Measurements from ENCODE around the gene NDRG4.
"Not testable (repeated sequence)": the region's sequence is repeated elsewhere in the genome, so short reads cannot be mapped to it uniquely, and the experiment has no call there.

Gene NDRG4

DNA sequence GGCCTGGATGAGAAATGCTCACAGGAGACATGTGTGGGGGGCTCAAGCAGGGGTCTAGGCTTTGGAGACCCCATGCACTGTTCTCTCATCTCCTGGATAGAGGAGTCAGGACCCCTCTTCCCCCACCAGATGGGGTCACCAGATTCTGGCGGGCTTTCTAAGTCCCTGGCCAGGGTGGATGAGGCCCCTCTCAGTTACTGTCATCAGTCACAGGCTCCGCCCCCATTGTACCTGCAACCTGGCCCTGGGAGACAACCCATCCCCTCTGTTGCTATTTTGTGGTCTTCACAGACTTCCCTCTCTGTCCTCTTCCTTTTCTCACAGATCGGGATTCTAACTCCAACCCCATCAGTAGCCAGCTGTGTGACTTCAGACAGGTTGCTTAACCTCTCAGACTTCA lies 33.5 kb upstream of the NDRG4 start:
- DNase-seq = no peak

DNA sequence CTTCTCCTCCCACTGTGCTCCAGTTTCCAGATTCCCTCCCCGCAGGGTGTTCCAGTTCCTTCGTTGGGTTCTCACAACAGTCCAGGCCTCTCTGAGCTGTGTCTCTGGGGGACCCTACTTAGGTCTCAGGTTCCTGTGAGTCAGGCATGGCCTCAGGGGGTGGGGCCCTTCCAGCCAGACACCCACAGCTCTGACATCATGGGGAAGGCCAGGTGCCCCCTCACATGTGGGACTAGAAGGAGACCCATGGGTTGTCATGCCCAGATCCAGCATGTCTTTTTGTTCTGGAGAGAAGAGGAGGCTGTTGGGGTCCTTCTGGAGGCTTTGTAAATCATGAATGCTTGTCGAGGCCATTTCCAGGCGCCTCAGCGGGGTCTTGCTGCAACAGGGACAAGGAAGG lies 32.0 kb upstream of the NDRG4 start:
- peak; percentile 28 to 53 (median 31) for DNase-seq

DNA sequence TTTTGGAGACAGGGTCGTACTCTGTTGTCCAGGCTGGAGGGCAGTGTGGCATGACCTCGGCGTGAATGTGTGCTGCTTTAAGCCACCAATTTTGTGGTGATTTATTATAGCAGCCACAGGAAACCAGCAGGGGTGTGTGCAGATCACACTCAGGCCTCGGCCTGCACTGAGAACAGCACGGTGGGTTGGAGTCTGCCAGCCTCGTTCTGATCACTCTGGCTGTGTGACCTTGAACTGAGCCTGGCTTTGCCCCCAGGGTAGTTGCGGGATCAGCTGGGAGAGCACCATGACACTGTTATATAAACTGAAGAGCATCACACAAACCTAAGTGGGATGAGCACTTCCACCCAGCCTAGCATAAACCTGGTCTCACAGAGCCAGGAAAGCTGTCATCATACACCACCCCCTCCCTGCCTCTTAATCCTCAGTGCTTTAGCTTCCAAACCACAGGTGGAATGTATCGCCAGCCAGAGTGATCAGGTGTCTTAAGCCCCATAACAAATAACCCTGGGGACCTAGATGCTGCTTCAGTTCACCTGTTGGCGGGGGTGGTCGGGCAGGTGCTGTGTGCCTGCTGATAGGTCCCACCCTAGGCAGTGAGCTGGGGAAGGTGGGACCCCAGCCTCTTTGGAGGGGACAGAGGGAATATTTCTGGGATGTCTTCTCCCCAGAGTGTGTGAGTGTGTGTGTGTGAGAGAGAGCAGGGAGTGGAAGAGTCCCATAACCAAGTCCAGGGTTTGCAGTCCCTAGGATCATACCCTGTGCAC lies 28.6 kb upstream of the NDRG4 start:
- DNase-seq = no peak

DNA sequence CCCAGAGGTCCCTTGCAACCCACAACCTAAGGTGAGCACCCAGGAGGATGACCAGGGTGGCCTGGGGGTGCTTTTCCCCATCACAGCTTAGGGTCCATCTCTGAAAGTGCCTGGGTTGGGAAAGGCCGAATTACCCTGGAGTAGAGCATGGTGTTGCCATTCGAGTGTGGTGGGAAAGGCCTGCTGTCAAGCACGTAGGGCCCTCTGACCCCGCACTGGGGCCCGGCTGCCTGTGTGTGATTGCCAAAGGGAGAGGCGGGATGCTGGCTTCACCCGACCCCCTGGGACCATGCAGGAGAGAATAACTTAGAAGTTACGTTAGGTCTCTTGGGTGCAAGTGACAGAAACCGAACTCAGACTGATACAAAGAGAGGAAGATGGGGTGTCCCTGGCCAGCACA lies 27.7 kb upstream of the NDRG4 start:
- DNase-seq = no peak

DNA sequence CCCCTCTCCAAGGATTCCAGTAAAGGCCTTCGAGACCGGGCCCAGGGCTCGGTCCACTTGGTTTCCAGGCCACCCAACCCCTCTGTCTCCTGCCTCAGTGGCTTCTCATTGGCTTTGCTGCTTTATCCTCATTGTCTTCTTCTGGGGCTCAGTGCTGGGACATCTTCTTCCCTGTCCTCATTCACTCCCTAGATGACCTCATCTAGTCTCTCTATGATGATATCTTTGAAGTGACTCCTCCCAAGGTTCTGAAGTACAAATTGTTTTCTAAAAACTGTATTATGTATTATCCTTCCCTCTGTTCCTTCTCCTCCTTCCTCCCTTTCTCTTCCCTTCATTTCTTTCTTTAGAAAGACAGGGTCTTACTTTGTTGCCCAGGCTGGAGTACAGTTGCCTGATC lies 27.1 kb upstream of the NDRG4 start:
- no peak for DNase-seq

DNA sequence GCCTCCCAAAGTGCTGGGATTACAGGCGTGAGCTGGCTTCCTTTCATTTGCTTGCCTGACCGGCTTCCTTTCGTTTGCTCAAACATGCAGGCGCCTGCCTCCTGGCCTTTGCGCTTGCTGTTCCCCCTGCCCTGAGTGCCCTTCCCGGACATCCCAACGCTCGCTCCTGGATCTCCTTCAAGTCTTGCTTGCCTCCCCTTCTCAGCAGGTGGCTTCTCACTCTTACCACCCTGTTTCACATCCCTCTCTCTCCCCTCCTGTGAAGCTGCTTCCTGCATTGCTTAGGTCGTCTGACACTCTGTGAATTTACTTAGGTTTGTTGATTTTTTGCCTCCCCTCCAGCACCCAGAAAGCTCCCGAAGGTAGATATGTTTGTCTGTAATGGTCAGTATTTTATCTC lies 25.6 kb upstream of the NDRG4 start:
- no peak for DNase-seq

DNA sequence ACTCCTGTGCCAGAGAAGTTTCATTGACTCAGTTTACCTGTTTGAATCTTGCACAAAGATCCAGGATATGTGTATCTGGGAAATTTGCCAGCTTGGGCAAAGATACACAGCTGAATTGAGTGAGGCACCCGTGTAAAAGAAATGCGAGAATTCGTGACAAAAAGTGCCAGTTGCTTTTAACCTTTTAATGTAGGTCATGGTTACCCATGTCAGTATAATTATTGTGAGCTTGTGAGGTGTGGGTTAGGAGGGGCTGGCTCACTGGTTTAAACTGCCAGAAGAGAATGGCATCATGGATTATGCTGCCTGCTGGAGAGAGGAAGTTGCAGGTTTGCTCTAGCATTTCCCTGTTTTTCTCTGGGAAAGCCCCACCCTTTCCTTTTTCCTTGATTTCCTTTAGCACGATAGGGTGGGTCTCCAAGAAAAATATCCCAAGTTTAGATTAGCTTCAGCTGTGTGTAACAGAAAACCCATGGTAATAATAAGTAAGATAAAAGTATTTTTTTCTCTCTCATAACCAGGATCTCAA lies 24.8 kb upstream of the NDRG4 start:
- DNase-seq = no peak

DNA sequence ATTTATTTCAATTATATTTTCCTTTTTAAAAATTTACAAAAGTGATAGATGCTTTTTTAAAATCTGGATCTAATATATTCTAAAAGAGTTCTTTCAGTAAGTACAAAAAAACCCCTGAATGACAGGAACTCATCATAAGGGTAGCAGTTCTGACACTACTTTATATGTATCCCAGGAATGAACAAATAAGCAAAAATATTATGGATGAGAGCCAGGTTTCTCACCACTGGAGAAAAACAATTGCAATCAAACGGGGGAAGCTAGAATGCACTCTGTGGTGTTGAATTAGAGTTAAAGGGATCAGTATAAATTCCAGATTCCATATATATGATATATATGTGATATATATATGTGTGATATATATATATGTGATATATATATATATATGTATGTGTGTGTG lies 23.2 kb upstream of the NDRG4 start:
- DNase-seq = no peak

DNA sequence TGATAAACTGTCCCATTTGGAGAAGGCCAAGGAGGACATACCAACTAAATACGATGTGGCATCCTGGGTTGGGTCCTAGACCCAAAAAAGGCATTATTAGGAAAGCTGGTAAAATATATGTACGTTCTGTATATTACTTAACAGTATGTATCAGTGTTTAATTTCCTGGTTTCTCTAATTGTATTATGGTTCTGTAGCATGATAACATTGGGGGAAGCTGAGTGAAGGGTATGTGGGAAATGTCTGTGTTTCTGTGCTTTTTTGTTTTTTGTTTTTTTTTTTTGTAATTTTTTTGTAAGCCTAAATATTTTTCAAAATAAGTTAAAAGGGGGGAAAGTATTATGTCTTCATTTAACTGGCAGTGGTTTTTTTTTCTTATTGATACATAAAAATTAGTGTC lies 21.5 kb upstream of the NDRG4 start:
- DNase-seq = no peak

DNA sequence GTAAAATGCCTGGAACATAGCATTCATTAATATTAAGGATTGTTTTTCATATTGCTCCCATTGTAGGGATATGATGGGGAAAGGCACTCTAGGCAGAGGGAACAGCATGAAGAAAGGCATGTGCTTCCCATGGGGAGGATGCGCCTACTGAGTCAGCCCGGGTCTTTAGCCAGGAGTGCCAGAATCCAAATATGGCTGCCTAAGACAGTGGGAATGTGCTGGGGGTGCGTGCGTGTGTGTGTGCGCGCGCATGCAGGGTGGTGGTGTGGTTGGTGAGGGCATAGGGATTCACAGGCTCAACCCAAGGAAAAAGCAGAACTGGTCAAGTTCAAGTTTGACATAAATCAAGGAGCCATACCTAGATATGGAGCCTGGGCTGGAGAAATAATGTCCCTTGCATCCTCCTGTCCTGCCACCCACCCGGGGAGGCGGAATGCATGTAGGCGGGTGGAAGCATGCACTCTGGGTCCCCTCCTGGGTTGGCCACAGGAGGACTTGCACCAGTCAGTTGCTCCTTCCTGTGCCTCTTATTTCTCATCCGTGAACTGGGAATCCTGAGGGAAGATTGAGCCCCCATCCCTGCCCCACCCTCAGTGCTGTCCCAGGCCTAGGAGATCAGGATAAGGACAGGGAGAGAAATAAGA lies 18.6 kb upstream of the NDRG4 start:
- DNase-seq = no peak

DNA sequence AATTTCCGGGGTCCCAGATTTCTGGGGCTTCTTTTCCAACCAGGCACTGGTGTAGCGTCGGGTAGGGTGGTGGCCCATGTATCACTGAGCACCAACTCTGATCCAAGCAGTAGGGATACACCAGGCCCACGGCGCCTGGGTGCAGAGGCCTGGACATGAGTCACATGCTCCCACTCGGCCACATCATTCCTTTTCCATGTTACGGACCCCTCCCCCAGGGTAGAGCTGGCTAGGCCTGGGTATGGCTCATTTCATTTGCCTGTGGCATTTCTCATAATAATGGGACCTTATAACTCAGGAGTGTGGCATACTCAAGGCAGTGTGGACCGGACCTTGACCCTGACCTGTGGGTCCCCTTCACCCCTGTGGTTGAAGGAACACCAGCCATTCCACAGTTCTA lies 18.0 kb upstream of the NDRG4 start:
- DNase-seq = no peak

DNA sequence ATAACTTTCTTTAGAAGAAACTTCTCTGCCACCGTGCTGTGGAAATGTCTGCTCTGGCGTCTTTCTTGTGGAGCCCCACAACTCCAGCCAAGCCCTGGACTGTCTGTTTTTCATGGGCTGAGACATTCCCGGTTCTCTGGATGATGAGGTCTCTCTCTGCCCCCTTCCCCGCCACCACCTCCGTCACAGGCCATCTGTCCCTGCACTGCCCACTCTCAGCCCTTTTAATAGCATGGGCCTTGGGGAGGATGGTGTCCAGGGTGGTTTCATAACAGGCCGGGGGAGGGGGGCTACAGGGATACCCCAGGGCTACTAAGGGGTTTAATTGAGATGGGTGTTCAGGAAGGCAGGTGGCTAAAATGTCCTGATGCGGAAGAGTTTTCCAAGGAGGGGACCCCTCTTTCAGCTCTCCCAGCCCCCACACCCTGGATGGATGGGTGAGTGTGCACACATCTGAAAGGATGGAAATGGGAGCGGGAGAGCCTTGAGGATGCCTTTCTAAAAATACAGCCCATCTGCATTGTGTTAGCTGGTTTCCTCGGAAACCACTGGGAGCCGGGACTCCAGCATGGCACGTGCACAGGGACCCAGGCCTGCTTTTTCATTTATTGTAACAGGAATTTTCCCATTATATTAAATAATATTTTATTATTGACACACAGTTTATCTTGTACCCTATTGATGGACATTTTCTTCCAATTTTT lies 14.6 kb upstream of the NDRG4 start:
- no peak for DNase-seq

DNA sequence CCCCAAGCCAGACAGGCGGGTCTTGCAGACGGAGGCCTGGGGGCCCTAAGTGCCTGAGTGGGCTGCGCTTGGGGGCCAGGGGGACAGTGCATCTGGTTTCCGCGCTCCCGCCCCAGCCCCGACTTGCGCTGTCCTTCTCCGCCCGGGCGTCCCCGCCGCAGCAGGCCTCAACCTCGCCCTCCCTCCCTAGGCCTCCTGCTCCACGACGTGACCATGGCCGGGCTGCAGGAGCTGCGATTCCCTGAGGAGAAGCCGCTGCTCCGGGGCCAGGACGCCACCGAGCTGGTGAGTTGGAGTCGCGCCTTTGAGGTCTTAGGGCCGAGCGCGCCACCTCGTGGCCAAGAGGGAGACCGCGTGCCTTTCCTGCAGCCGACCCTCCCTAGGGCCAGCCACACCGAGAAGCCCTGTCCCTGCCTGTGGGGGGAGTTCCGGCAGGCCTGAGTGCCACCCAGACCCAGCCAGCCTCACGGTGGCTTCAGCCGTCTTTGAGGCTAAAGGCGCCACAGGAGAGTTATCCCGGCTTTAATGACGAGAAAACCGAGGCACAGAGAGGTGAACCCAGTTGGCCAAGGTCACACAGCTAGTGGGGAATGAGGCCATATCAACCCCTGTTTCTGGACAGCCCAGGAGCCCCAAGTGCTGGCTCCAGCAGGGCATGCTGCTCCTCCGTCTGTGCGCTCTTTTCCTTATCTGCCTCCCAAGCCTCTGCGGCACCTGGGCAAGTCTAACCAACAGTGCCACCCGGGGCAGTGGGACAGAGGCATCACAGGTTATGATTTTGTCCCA lies 12.2 kb upstream of the NDRG4 start:
- peak; percentile 82 to 91 (median 89) for DNase-seq

DNA sequence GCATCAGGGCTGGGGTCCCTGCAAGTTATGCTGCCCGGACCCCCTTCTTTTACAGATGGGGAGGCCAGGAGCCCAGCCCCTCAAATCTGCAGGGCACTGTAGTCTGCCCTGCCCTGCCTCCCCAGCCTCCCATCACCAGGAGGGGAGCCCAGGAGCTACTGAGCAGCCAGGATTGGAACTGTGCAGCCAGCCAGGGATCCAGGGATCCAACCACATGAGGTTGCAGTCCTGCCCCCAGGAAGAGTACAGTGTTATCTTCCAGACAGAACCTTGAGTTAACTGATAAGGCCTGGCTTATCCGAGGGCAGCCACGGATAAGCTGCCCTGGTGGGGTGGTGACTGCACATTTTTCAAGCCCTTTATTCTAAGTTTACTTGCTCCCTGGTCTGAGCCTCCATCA lies 11.4 kb upstream of the NDRG4 start:
- DNase-seq = no peak

DNA sequence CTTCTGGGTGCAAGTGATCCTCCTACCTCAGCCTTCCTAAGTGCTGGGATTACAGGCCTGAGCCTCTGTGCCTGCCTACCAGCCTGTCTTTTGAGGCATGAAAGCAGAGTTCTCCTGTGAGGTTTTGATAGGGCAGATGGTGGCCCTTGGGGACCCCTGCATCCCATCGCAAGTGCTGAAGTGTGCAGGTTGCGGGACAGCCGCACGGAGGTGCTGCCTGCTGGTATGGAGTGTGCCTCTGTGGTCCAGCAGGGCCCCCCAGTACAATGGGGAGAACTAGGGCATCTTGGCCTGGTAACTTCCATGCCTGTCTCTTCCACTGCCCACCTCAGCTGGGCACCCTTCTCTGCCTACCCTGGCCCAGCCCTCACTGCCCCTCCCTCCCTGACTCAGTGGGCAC lies 9.9 kb upstream of the NDRG4 start:
- DNase-seq = no peak

DNA sequence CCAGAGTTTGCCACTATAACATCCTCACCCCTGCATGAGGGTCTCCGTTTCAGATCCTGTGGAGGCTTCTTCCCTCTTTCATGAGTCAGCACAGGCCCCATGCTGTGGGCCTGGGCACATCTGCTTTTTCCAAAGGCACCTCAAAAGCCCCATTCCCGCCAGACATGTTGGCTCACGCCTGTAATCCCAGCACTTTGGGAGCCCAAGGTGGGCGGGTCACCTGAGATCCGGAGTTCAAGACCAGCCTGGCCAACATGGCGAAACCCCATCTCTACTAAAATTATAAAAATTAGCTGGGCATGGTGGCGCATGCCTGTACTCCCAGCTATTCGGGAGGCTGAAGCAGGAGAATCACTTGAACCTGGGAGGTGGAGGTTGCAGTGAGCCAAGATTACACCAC lies 9.4 kb upstream of the NDRG4 start:
- DNase-seq = not testable (repeated sequence)

DNA sequence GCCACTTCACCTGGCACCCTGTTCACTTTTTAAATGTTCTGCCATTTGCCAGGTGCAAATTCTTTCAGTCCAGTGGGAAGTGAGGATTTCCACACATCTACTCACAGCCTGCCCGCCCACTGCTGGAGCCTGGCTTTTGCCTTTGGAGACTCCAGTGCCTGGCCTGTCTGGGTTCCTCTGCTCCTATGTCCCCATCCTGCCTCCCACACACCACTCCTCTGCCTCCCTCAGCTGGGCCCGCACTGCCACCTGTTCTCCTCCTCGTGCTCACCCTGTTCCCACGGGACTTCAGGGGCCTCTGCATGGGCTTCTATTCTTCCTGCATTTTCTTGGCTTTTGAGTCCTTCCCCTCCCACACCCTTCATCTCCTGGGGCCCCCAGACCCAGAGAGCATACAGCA lies 7.9 kb upstream of the NDRG4 start:
- DNase-seq = peak in 1 of 3 donors; percentile 29

DNA sequence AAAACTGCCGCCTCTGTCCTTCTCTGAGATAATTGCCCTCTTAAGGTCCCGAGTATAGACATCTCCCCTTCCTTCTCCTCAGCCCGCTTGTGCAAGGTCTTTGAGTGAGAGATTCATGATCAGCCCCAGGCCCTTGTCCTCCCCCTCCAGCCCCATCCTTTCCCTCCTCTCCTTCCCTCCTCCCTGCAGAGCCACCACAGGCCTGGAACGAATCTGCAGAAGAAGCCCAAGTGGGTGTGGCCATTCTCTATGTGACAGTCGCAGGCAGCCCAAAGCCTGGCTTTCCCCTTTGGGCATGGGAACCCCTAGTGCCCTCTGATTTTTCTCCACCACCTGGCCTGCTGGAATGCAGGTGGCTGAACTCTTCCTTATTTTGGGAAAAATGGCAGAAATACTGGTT lies 7.2 kb upstream of the NDRG4 start:
- no peak for DNase-seq

DNA sequence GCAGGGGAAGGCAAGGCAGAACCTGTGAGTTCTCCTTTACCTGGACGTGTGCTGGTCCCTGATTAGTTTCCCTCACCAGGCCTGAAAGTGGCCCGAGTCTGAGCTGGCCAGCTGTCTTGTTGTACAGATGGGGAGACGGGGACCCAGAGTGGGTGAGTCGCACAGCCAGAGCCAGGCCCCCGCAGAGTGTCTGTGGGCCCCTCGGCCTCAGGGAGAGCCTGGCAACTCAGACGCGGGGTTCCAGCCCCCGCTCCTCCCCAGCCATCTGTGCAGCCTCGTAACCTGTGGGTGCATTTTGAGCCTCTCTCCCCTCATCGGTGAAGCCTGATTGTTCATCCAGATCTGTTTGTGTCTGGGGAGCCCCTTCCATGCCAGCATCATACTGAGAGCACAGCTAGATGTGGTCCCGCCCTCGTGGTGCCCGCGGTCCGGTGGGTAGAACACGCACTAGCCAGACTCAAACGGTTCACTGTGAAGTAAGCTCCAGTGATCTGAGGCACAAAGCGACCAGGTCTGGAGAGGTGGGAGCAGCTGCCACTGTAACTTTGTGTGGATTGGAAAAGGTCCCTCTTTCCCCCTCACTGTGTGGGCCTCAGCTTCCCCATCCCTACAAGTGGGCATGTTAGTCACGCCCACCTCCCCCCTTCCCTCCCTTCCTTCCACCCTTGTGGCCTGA lies 6.0 kb upstream of the NDRG4 start:
- no peak for DNase-seq

DNA sequence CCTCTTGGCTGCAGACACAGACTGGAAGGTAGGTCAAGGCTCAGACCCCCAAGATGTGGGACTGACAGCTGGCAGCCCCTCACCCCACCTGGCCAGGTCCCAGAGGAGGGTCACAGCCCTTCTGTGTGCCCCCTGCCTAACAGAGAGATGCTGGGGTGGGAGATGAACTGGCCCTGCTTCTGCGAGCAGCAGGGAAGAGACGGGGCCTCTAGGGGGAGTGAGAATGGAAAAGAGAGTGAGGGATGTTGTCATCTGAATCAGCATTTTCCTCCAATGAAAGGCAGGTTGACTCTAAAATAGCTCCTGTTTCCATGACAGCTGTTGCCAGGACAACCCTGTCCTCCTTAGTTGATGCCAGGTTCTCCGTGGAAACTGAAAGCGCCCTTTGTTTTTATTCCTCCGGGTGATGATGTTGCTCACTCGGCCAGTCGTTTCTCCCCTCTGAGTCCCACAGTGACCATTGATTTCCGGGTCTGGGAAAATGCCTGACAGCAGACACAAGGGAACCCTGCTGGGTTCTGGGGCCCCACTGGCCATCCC lies 4.9 kb upstream of the NDRG4 start:
- peak; percentile 29 to 54 (median 38) for DNase-seq

DNA sequence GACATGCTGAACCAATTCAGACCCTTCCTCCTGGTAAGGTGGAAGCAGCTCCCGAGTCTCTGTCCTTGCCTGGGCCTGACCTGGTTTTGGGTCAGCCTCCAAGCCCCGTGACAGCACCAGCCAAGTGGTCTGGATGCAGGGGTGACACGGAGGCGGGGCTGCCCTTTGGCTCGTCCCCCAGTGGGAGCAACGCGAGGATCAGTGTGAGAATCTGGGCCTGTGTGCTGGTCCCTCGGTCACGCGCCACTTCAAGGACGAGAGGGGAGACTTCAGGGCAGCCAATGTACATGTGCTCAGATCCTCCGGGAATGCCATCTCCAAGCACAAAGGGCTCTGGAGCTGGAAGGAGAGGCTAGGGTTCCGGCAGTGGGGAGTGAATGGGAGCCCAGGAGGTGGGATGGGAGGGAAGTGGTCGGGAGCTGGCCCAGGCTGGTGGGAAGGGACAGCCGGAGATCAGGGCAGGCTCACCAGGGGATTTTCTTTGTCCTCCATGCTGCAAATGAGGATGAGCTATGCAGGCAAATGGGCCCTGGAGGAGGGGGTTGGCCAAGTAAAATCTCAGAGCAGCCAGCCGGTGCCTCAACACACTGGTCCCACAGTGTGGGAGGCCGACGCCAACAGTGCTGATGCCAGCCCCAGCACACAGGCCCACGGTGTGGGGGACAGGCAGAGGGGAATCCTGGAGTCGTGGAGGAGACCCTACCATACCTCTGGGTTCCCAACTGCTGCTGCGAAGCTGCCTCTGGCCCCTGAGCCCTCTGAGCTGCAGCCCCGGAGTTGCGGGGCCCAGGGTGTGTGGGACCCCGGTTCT lies 4.2 kb upstream of the NDRG4 start:
- no peak for DNase-seq

Measured in suppressor macrophage treated with lipopolysaccharide for 1 hour (primary cell).